Skin epidermis (tissue), 12 donors: ENCODE measurements around the gene TMEM231.
"Not testable (repeated sequence)": the region's sequence is repeated elsewhere in the genome, so short reads cannot be mapped to it uniquely, and the experiment has no call there.

Experiments
- H3K27ac ChIP-seq, 21 experiments: fragments of 200-600 bp; sonication (generic) in 11 of 21; one replicate each; pipeline ENCODE4 v1.5.0; 2020; ENCODE audit warnings: mild to moderate bottlenecking in 3 of 21, inconsistent platforms in 2 of 21, moderate library complexity in 2 of 21
- H3K4me3 ChIP-seq, 7 experiments: fragments of 200-600 bp; sonication (generic) in 2 of 7; one replicate each; pipeline ENCODE4 v1.5.0; 2020; ENCODE audit warnings: inconsistent platforms in 2 of 7, mild to moderate bottlenecking in 2 of 7, moderate library complexity in 1 of 7

Gene TMEM231, protein sequence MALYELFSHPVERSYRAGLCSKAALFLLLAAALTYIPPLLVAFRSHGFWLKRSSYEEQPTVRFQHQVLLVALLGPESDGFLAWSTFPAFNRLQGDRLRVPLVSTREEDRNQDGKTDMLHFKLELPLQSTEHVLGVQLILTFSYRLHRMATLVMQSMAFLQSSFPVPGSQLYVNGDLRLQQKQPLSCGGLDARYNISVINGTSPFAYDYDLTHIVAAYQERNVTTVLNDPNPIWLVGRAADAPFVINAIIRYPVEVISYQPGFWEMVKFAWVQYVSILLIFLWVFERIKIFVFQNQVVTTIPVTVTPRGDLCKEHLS

DNA sequence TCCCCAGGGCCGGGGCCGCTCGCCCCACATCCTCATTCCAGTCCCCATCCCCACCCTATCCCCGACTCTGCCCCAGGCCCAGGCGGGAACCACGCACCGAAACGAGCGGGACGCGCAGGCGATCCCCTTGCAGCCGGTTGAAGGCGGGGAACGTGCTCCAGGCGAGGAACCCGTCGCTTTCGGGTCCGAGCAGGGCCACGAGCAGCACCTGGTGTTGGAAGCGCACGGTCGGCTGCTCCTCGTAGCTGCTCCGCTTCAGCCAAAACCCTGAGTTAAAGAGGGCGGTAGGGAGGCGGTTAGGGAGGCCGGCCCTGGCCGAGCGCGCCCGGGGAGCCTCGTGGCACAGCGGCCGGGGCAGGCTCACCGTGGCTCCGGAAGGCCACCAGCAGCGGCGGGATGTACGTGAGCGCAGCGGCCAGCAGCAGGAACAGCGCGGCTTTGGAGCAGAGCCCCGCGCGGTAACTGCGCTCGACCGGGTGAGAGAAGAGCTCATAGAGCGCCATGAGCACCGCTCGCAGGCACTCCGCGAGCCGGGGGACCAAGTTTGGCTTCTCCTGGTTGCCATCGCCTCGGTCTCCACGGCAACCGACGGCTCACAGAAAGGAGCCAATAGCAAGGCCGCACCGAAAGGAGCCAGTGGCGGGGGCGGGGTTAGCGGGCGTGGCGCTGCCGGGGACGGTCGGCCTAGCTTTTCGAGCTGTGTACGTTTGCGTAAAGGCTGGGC lies at the start of gene TMEM231:
TSS of gene TMEM231 (minus strand) at position 546 of the 724 bp plus-strand sequence. CDS start at position 503, 43 bp downstream.
- peak within 1 kb of the TSS in 20 of 21 experiments; percentile 3 to 83 (median 72) for H3K27ac ChIP-seq
- H3K4me3 ChIP-seq: peak within 1 kb of the TSS; percentile 46 to 81 (median 70)

DNA sequence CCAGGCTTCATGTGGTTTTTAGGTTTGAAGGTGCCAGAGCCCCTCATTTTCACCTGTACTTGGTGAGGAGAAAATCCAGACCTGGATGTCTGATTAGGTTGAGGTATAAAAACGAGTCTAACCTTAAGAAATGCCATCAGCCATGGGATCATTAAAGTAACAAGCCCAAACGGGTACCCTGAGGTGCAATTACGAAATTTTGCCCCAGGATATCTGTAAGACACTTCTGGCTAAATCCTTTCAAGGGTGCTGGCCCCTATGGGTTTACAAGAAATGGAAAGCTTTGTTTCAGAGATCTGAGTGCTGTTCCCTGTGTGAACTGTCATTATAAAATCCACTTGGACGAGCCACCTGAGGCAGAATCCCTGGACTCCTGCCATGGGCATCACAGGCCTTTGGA lies 47.2 kb upstream of the TMEM231 start:
- Histone ChIP-seq H3K27ac (no peak overlapping the region), H3K4me3 (no peak overlapping the region)

DNA sequence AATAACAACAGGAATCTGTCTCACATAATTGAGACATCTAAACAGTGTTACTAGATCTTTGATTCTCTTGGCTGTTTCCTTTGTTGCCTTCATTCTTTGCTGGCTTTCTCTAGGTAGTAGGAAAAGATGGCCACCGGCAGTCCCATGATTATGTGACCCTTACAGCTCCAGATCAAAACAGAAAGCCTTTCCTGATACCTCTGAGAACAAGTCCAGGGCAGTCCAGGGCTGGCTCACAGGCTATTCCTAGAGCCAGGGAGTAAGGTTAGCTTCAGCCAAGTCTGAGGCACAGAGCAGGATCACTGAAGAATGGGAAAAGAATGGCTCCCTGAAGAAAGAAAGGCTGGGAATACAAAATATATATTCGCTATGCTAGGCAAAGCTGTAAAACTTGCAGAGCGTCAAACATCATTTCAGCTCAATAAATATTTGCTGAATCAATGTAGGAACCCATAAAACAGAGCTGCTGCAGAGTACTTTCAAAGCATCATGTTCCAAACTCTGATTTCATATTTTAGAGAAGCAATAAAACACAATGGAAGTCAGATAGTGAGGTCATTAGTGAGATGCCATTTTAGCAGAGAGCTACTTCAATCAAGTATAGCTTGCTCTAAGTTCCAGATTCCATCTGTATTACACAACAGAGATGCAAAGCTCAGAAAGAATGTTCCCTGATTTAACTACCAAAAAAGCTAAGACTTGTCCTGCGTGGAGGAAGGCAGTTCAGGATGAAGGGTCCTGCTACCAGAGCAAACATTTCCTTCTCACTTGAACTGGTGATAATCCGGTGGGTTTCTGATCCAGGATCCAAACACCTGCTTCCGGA lies 43.6 kb upstream of the TMEM231 start:
- Histone ChIP-seq H3K27ac (no peak overlapping the region), H3K4me3 (no peak overlapping the region)

DNA sequence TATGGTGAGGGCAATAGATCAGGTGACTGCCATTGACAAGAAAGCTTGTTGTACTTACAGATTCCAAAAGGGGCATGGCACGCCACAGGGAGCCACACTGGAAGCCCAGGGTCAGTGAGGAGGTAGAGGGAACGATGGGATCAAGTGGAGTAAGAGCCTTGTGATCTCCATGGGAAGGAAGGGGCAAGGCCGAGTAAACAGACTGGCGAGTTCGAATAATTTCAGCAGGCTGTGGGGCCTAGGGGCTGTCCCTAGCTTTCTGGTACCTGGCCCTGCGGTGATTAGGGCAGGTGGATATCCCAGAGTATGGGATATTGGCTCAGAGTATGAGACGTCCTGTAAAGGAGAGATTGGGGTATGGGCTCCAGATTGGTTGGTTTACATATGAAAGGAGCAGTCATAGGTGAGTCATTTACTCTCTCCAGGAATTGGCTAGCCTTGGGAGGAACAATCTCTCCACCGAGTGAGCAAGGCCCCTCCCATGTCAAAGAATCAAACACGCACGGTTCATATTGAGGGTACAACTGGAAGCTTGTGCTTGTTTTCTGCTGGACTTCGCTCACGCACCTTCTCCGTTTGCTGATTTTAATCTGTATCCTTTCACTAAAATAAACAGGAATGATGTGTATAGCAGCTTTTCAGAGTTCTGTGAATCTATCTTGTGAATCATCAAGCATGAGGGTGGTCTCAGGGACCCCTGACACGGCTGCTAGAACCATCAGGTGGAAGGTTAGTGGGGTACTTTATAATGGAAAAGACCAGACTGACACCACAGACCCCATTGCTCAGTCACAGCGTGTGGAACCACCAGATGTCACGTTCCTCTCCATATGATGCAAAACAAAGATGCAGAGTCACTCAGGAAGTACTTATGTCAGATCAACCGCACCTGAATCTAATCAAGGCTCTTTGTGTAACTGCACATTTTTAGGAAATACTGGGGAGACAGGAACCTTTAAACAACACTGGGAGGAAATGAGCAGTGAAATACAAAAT lies 38.1 kb upstream of the TMEM231 start:
- H3K27ac ChIP-seq: peak overlapping the region in 2 of 21 experiments; percentile 6 to 34
- no peak overlapping the region for H3K4me3 ChIP-seq

DNA sequence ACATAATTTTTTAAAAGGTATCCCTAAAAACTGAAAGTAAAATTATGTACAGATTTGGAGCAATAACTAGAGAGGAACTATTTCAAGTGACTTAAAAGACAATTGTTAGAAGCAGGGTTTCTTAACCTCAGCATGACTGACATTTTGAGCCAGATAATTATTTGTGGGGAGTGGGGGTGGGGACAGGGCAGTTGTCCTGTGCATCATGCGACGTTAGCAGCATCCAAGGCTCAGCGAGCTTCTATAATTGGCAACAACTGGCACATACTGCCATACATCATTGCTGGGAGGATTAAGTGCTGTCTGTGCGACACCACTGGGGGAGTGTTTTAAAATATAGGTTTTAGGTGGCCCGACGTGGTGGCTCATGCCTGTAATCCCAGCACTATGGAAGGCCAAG lies 37.3 kb upstream of the TMEM231 start:
- no peak overlapping the region for H3K4me3 ChIP-seq
- H3K27ac ChIP-seq: no peak overlapping the region

DNA sequence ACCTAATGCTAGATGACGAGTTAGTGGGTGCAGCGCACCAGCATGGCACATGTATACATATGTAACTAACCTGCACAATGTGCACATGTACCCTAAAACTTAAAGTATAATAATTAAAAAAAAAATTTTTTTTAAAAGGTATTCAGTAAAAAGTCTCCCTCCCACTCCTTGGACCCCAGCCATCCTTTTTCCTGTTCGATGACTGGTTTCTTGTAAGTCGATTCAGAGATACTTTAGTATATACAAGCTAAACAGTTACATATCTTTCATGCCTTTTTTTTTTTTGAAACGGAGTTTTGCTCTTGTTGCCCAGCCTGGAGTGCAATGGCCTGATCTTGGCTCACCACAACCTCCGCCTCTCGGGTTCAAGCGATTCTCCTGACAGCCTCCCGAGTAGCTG lies 35.9 kb upstream of the TMEM231 start:
- not testable (repeated sequence) for H3K4me3 ChIP-seq, H3K27ac ChIP-seq

DNA sequence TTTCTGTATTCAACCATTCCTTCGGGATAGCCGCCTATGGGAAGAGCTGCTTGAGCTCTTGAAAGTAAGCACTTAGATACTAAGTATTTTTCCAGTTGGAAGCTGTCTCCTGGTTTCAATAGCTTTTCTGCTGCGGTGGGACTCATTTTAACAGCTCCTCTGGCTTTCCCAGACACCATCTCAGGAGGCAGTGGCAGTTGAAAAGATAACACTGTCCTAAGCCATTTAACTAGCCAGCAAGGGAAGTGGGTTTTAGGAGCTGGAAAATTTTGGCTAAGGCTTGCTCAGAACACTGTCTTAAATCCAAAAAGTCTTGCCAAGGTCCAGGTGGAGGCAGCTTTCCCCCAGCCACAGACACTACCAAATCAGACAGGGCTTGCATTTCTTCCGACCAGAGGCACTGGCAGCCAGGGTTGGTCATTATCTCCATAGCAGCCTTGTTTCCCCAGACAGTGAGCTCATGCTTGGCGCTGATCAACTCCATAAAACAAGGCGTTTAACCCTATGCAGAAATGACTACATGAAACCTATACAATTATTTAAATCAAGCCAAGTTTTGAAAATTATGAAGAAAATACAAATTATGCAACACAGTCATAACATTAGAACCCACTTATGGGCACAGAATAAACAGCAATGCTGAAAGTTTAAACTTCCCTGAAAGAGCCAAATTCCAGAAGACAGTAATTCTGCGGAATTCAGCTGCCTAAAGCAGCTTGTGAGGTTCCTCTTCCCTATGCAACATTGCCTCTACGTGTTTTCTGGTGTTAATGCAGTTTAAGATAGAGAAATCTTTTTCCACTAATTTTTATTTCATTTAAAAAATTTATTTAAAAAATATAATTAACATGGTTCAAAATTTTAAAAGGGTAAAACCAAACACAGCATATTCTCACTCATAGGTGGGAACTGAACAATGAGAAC lies 35.1 kb upstream of the TMEM231 start:
- Histone ChIP-seq H3K27ac (peak overlapping the region in 17 of 21 experiments; percentile 7 to 82 (median 52)), H3K4me3 (no peak overlapping the region)

DNA sequence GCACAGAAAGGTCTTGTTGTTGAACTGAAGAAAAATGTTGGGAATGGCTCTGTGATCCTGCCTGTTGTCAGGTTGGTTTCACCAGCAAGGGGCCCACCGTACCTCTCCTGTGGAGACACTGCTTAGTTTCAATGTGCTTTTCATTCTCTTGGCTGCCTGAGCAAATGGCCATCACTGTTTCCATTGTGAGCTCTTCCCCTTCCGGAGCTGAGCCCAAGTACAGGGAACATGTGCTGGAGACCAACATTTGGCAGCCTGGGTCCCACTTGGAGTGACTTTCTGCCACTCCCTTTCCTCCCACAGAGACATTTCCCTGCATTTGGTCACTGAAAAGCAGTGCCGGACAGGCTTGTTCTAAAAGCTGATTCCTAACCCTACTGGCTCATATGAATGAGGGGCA lies 33.3 kb upstream of the TMEM231 start:
- Histone ChIP-seq H3K4me3 (no peak overlapping the region), H3K27ac (peak overlapping the region in 9 of 21 experiments; percentile 21 to 82 (median 63))

DNA sequence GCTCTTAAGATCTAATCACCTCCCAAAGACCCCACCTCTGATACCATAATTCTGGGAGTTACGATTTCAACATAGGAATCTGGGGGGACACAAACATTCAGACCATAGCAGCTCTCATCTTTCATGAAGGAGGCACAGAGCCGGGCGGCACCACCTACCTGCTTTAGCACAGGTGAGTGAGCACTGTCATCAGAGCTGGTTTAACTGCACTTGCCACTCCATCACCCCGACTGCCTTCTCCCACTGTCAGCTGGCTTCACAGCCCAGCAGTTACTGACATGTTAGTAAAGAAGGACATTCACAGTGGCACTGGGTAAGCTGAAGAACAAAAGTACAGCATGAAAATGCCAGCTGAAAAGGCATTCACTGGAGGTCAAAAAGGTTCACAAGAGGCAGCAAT lies 32.7 kb upstream of the TMEM231 start:
- Histone ChIP-seq H3K27ac (peak overlapping the region in 6 of 21 experiments; percentile 10 to 75 (median 43)), H3K4me3 (no peak overlapping the region)

DNA sequence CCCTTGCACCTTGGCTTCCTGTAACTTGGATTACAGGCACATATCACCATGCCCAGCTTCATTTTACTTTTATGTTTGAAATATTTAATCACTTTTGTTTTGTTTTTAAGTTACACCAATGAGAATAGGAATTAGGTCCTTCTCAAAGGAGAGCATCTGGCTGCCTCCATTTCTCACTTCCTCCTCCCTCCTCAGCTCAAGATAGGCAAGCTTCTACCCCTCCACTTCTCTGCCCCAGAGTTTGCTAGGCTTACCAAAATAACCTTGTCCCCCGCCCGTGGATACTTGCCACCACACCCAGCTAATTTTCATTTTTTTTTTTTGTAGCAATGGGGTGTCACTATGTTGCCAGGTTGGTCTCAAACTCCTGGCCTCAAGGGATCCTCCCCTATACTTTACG lies 28.1 kb upstream of the TMEM231 start:
- no peak overlapping the region for H3K4me3 ChIP-seq
- H3K27ac ChIP-seq: no peak overlapping the region

DNA sequence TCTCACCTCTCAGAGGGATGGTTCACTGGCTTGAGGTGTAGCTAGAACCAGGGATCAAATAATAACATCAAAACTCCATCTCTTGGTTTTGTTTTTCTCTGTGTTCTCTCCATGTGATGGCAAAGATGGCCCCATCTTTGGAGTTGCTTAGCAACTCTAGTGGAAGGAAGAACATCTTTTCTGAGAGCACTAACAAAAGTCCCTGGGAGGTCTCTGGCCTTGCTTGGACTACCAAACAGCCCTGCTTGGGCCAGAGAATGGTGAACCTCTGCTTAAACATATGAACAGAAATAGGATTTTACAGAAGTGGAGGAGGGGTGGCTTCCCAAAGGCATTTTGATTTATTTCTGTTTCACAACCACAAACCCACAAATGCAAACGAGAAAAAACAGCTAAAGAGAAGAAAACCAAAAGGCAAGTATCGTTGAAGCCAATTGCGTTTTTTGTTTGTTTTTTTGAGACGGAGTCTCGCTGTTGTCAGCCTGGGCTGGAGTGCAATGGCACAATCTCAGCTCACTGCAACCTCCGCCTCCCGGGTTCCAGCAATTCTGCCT lies 23.3 kb upstream of the TMEM231 start:
- no peak overlapping the region for H3K27ac ChIP-seq
- no peak overlapping the region for H3K4me3 ChIP-seq

DNA sequence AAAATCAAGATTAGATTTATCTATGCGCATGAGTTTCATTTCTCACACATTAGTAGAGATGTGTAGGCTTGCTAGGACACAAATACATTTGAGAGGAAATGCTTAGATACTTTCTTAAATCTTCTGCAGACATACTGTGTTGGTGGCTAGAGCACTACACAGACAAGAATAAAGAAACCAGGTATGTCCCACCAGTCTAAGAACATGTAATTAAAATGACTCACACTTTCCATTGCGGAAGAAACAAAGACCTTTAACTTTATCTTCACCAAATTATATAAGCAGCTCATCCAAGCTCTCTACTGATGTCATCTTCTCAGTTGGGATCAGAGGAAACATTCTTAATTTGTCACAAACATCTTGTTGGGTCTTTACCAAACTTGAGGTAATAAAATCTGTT lies 22.7 kb upstream of the TMEM231 start:
- no peak overlapping the region for H3K4me3 ChIP-seq
- H3K27ac ChIP-seq: no peak overlapping the region

DNA sequence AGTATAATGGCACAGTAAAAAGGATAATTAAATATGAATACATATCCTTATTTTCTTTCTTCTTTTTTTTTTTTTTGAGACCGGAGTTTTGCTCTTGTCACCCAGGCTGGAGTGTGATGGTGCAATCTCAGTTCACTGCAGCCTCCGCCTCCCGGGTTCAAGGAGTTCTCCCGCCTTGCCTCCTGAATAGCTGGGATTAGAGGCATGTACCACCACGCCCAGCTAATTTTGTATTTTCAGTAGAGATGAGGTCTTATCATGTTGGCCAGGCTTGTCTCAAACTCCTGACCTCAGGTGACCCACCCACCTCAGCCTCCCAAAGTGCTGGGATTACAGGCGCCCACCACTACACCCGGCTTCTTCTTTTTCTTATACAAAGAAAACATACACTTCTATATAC lies 22.2 kb upstream of the TMEM231 start:
- H3K27ac ChIP-seq: no peak overlapping the region
- no peak overlapping the region for H3K4me3 ChIP-seq

DNA sequence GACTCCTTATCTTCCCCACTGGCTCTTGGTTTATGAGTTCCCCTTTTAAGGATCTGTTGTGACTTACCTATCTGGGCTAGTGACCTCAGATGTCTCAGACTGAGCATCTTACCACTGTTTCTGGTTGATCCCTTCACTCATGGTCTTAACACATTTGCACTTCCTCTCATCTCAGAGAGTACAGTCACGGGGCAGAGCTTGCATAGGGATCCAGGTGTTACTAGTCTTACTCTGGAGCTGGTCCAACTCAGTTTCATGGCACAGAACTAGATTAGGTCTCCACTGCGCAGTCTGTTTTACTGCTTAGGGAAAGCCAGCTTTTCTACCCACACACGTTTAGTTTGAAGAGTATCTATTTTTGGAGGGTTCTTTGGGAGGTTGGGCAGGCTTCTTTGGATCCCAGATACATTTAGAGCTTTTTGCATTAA lies 20.3 kb upstream of the TMEM231 start:
- peak overlapping the region in 1 of 21 experiments; percentile 42 for H3K27ac ChIP-seq

DNA sequence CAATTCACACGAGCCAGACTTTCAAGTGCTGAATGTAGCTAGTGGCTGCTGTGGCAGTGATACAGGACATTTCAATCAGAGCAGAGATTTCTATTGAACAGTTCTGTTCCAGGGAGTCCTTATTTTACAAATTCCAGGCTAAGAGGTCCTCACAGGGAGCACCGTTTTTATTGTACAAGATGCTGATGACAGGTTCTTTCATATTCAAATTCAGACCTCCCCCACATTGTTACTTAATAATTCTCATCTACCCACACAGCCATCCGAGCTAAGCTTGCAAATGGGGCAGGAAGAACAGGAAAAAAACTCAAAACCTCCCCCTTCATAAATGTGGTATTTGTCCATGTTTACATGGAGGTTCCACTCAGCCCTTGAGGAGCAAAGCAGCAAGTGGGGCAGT lies 19.9 kb upstream of the TMEM231 start:
- no peak overlapping the region for H3K4me3 ChIP-seq
- H3K27ac ChIP-seq: peak overlapping the region in 1 of 21 experiments; percentile 42

More for the DNA sequence above, 20.3 kb upstream of the TMEM231 start:
- no peak overlapping the region for H3K4me3 ChIP-seq

DNA sequence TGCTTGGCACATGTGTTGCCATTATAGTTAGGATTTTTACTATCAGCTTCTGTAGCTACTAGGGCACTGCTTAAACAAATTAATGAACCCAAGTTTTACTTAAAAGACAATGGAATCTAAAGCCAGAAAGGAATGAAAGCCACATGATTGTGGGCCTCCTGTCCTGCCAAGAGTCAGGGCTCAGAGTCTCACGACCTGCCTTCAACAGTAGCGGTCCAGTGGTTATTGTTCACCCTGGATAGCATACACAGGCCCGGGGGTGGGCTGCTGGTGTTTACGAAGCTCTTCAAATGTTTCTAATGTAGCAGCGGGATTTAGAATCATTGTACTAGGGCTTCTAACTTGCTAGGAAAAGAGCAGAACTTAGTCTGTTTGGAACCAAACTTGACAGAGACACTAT lies 17.9 kb upstream of the TMEM231 start:
- no peak overlapping the region for H3K27ac ChIP-seq
- no peak overlapping the region for H3K4me3 ChIP-seq

DNA sequence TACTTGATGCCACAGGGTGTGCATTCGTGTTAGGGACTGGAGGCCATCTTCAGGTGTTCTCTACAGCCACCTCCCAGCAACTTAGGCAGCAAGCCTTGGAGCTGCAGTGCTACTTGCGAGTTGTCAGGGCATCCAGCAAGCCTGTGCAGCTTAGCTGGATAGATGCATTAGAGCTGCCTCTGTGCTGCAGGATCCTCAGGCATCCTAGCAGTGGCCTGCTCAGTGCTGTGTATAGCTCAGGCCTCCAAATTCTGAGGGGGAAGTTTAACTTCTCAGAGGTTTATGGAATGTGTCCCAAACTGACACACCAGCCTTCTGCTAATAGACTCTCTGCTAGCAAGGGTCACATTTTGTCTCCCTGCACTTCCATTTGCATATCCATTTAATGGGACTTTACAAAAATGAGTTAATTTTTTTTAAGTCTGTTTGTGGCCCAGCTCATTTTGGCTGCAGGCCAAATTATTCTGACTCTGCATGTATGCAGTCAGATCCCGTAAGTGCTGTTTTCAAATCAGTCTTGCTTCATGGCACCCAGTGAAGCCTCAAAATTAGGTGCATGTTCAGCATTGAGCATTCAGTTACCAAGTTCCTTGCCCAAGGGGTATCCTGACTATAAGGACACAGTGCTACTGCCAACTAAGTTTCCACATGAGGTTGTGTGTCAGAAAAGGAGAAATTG lies 17.0 kb upstream of the TMEM231 start:
- Histone ChIP-seq H3K27ac (no peak overlapping the region), H3K4me3 (no peak overlapping the region)
